ENCODE data around the gene PTX3. TPM values are rescaled to one million over a fixed set of nuclear protein-coding genes. Genes with fewer than 3 reads are reported as not detected.

The PTX3 gene
- total RNA-seq, 1 experiment from 2014 or later: 0.59 TPM

- Mint-ChIP-seq H3K4me3 (no peak overlapping the region), H3K36me3 (no peaks in the 10 kb centered on the region), H3K4me1 (no peaks in the 10 kb centered on the region), H3K9me3 (no peaks in the 10 kb centered on the region), H3K27ac (no peak overlapping the region), H3K27me3 (ENCODE audit: low read depth) (no peaks in the 10 kb centered on the region)
- ATAC-seq (no peak), DNase-seq (ENCODE audit: low spot score) (no peak)
- POLR2A ChIA-PET: no interaction called here
- CTCF ChIA-PET: no interaction called here
- TF ChIP-seq E2F1 (CRISPR knock-in tag; IDR thresholded peaks at IDR 0.05): no peak
- TF ChIP-seq E2F4 (CRISPR knock-in tag; IDR thresholded peaks at IDR 0.05; ENCODE audit: borderline replicate concordance, low read depth): no peak
- no peak for TF ChIP-seq TCF7 (CRISPR knock-in tag; IDR thresholded peaks at IDR 0.05; ENCODE audit: low read depth)
- TF ChIP-seq TP53 (CRISPR knock-in tag; IDR thresholded peaks at IDR 0.05): no peak
- no peak for TF ChIP-seq CDX4 (CRISPR knock-in tag; IDR thresholded peaks at IDR 0.05; ENCODE audit: borderline replicate concordance)
- no peak for TF ChIP-seq E2F5 (CRISPR knock-in tag; IDR thresholded peaks at IDR 0.05)
- no peak for TF ChIP-seq PREB (CRISPR knock-in tag; IDR thresholded peaks at IDR 0.05; ENCODE audit: borderline replicate concordance)
- no peak for TF ChIP-seq CBFB (CRISPR knock-in tag; IDR thresholded peaks at IDR 0.05; ENCODE audit: low read depth)
- TF ChIP-seq SMAD3 (CRISPR knock-in tag; IDR thresholded peaks at IDR 0.05; ENCODE audit: borderline replicate concordance): no peak
- TF ChIP-seq SP1 (CRISPR knock-in tag; conservative IDR thresholded peaks at IDR 0.05): no peak
- TF ChIP-seq MXD4 (CRISPR knock-in tag; IDR thresholded peaks at IDR 0.05; ENCODE audit: borderline replicate concordance): no peak
Observed at GRCh38 chr3:157469561-157470294, 33.1 kb downstream of the PTX3 start.

GRCh38 chr3:157471064-157471463, 34.4 kb downstream of the PTX3 start:
- DNase-seq (ENCODE audit: low spot score): no peak
- H3K36me3 Mint-ChIP-seq: no peaks in the 10 kb centered on the region

More at GRCh38 chr3:157471064-157471463, 34.4 kb downstream of the PTX3 start:
- TF ChIP-seq USF2 (CRISPR knock-in tag; IDR thresholded peaks at IDR 0.05) (no peak), ETV6 (CRISPR knock-in tag; IDR thresholded peaks at IDR 0.05) (no peak), NR2C2 (CRISPR knock-in tag; IDR thresholded peaks at IDR 0.05) (no peak), ZNF138 (CRISPR knock-in tag; conservative IDR thresholded peaks at IDR 0.05) (no peak), SOX15 (CRISPR knock-in tag; IDR thresholded peaks at IDR 0.05) (no peak), PRRX2 (CRISPR knock-in tag; IDR thresholded peaks at IDR 0.05) (no peak), E2F4 (CRISPR knock-in tag; IDR thresholded peaks at IDR 0.05; ENCODE audit: borderline replicate concordance, low read depth) (no peak), ERG (CRISPR knock-in tag; IDR thresholded peaks at IDR 0.05) (no peak), PREB (CRISPR knock-in tag; IDR thresholded peaks at IDR 0.05; ENCODE audit: borderline replicate concordance) (no peak), ZNF263 (CRISPR knock-in tag; IDR thresholded peaks at IDR 0.05; ENCODE audit: low read depth) (no peak), ATF3 (CRISPR knock-in tag; conservative IDR thresholded peaks at IDR 0.05) (no peak), ZBTB43 (CRISPR knock-in tag; IDR thresholded peaks at IDR 0.05) (no peak), ZNF317 (CRISPR knock-in tag; IDR thresholded peaks at IDR 0.05; ENCODE audit: borderline replicate concordance, low read depth) (no peak)
- ChIA-PET POLR2A (no interaction called here), CTCF (no interaction called here)
- no peaks in the 10 kb centered on the region for H3K27me3 Mint-ChIP-seq (ENCODE audit: low read depth)
- H3K4me3 Mint-ChIP-seq: no peak overlapping the region
- peaks cover 1% of the 10 kb centered on the region; the same call in 1 of the 2 replicates for H3K9me3 Mint-ChIP-seq
- no peaks in the 10 kb centered on the region for H3K4me1 Mint-ChIP-seq
- no peak overlapping the region for H3K27ac Mint-ChIP-seq
- ATAC-seq: no peak
